Left lung (tissue), 10 donors: ENCODE results near the gene PDF. TPM values are rescaled to one million over a fixed set of nuclear protein-coding genes. Genes with fewer than 3 reads are reported as not detected.

Experiments
- ATAC-seq: fragments of 200-7000 bp; cut with Tn5 transposase; one replicate; pipeline ENCODE4 v1.9.1; 2020; ENCODE audit warnings: moderate library complexity
- DNase-seq, 4 donors: peaks; one replicate each; pipeline ENCODE4 v3.0.0-alpha.2; 2013 to 2020
- H3K27ac ChIP-seq, 2 donors: fragments of 200-600 bp; sonication (generic) in 1 of 2; one replicate each; pipeline versions ENCODE4 v1.5.0 to v1.8.0; 2020 to 2021
- H3K27me3 ChIP-seq, 2 donors: fragments of 200-600 bp; sonication (generic) in 1 of 2; one replicate each; pipeline versions ENCODE4 v1.5.0 to v1.8.0; 2020 to 2021
- H3K36me3 ChIP-seq, 2 donors: fragments of 200-600 bp; sonication (generic) in 1 of 2; one replicate each; pipeline versions ENCODE4 v1.5.0 to v1.8.0; 2020 to 2021
- H3K4me1 ChIP-seq, 2 donors: fragments of 200-600 bp; one replicate each; pipeline ENCODE4 v1.8.0; 2021
- H3K4me3 ChIP-seq, 2 donors: fragments of 200-600 bp; sonication (generic) in 1 of 2; one replicate each; pipeline versions ENCODE4 v1.5.0 to v1.8.0; 2020 to 2021; ENCODE audit warnings: mild to moderate bottlenecking in 1 of 2
- H3K9me3 ChIP-seq, 2 donors: fragments of 200-600 bp; sonication (generic) in 1 of 2; one replicate each; pipeline versions ENCODE4 v1.5.0 to v1.8.0; 2020 to 2021
- intact Hi-C, 2 donors: fragments of 100-400 bp; cut with DNase I; formaldehyde crosslinking; loops; one replicate each; pipeline versions ENCODE4 v1.11.2 to v1.14.2; 2022
- polyA plus RNA-seq, 6 donors: library from polyadenylated mRNA; unstranded; fragments of 120-200 nt; gene quantifications; one replicate each; pipeline ENCODE4 v1.2.1, GENCODE V29; 2013; ENCODE audit not compliant: insufficient read length in 6 of 6
- total RNA-seq, 2 donors: library from RNA; stranded (reverse); fragmentation: NEBNext Ultra II Directional; extraction: Animal tissue kit (Norgen Biotek cat#: 25700); gene quantifications; one replicate each; pipeline ENCODE4 v1.2.1, GENCODE V29; 2021
- TF ChIP-seq, protein P1 (sequence below), 2 donors: fragments of 200-600 bp; sonication (generic) in 1 of 2; IDR thresholded peaks; one replicate each; pipeline versions ENCODE4 v1.5.0 to v1.8.0; 2021; ENCODE audit warnings: antibody characterized with exemption in 2 of 2
- donor health status: DM: no; HTN: yes; CAD: no.
- donor health status: DM: no; HTN: no; CAD: no.

The PDF gene
- total and polyA plus RNA-seq, 8 donors: 2.0 to 16.3 (median 5.7) TPM

DNA sequence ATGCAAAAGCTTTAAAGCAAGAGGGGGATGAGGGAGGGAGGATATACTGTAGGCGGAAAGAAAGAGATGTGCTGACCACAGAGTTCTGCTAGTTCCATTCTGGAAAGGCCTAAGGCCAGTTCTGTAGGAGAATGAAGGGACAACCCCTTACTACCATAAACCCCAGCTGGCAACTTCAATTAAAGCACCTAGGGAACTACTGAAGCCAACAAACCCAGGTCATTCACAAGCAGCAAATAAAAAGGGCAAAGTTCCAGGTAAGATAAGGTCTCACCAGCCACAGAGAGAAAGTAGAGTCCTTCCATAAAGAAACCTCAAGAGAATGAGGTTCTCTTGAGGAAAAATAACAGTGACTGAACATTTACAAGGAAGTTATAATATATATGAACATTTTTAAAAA lies 42.6 kb upstream of the PDF start:
- TF ChIP-seq, protein P1, sequence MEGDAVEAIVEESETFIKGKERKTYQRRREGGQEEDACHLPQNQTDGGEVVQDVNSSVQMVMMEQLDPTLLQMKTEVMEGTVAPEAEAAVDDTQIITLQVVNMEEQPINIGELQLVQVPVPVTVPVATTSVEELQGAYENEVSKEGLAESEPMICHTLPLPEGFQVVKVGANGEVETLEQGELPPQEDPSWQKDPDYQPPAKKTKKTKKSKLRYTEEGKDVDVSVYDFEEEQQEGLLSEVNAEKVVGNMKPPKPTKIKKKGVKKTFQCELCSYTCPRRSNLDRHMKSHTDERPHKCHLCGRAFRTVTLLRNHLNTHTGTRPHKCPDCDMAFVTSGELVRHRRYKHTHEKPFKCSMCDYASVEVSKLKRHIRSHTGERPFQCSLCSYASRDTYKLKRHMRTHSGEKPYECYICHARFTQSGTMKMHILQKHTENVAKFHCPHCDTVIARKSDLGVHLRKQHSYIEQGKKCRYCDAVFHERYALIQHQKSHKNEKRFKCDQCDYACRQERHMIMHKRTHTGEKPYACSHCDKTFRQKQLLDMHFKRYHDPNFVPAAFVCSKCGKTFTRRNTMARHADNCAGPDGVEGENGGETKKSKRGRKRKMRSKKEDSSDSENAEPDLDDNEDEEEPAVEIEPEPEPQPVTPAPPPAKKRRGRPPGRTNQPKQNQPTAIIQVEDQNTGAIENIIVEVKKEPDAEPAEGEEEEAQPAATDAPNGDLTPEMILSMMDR (IDR thresholded peaks at IDR 0.05): no peak
- Histone ChIP-seq H3K9me3 (no peaks in the 10 kb centered on the region), H3K36me3 (peaks cover 0 to 59% of the 10 kb centered on the region in 2 donors), H3K27ac (no peak overlapping the region), H3K4me1 (no peaks in the 10 kb centered on the region), H3K27me3 (no peaks in the 10 kb centered on the region), H3K4me3 (no peak overlapping the region)
- no peak for ATAC-seq
- intact Hi-C loops: no loop called here
- DNase-seq: no peak

DNA sequence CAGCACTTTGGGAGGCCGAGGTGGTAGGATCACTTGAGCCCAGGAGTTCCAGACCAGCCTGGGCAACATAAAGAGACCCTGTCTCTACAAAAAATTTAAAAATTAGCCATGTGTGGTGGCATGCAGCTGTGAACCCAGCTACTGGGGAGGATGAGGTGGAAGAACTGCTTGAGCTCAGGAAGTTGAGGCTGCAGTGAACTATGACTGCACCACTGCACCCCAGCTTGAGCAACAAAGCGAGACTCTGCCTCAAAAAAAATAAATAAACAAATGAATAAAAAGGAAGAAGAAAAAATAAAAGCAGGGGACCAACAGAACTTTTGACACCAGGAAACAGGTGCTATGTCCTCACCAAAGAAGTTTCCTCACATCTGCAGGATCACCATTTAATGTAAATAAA lies 41.2 kb upstream of the PDF start:
- Histone ChIP-seq H3K27me3 (no peaks in the 10 kb centered on the region), H3K4me3 (no peak overlapping the region), H3K27ac (no peak overlapping the region), H3K4me1 (no peaks in the 10 kb centered on the region), H3K9me3 (no peaks in the 10 kb centered on the region), H3K36me3 (peaks cover 0 to 66% of the 10 kb centered on the region in 2 donors)
- DNase-seq (no peak), ATAC-seq (no peak)
- TF ChIP-seq, protein P1 (IDR thresholded peaks at IDR 0.05): no peak
- intact Hi-C loops: no loop called here

DNA sequence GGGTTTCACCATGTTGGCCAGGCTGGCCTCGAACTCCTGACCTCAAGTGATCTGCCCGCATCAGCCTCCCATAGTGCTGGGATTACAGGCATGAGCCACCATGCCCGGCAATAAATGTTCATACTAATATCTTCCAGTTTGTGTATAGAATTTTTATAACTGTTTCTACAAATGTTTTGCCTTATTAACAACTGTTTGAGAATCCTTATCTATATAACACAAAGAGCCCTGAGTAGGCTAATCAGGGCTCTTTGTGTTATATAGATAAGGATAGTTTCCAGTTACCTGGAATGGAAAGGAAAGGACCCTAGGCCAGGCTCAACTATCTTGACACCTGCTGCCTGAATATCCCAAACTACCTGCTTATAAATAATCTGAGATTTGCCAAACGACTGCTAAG lies 38.5 kb upstream of the PDF start:
- Histone ChIP-seq H3K4me1 (no peaks in the 10 kb centered on the region), H3K4me3 (no peak overlapping the region), H3K27ac (no peak overlapping the region), H3K9me3 (no peaks in the 10 kb centered on the region), H3K27me3 (no peaks in the 10 kb centered on the region), H3K36me3 (peaks cover 0 to 93% of the 10 kb centered on the region in 2 donors)
- TF ChIP-seq, protein P1 (IDR thresholded peaks at IDR 0.05): no peak
- DNase-seq: no peak
- no peak for ATAC-seq
- intact Hi-C loops: no loop called here

DNA sequence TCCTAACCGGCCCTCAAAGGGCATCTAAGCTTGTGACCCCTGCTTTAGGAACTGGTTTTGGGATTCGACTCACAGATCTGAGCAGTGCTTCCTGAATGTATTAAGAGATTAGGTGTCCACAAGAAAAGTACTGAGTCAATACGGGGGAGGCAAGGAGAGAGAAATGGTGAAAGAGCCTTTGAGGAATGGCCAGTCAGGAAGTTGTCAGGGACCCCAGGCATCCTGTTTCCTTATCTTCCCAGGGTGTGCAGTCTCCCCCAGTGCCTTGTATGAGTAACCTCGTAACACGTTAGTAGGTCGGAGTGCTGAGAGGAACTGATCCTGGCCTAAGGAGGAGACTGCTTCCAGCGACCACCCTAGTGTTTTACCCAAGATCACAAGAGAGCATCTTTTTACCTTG lies 37.6 kb upstream of the PDF start:
- no peaks in the 10 kb centered on the region for H3K9me3 ChIP-seq
- DNase-seq (no peak), ATAC-seq (no peak)
- no peak overlapping the region for H3K4me3 ChIP-seq
- no peak overlapping the region for H3K27ac ChIP-seq
- H3K36me3 ChIP-seq: peaks cover 0 to 100% of the 10 kb centered on the region in 2 donors
- no peaks in the 10 kb centered on the region for H3K27me3 ChIP-seq
- intact Hi-C loops: no loop called here
- no peaks in the 10 kb centered on the region for H3K4me1 ChIP-seq
- TF ChIP-seq, protein P1 (IDR thresholded peaks at IDR 0.05): no peak

DNA sequence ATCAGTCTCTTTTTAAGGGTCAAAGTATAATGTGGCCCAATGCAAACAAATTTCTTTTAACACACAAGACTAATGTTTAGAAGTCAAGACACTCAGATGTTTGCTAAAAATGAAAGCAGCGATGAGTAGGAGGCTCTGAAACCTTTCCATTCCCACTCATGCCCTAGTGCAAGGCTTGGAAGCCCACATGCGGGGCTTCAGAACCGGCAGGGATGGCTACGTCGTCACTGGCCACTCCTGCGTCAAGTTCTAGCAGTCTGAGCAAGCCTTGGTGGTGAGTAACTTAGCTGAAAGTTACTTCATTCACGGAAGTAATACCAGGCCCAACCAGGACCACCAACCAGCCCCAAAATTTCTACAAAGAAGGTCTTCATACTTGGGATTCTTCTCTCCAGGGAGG lies 36.0 kb upstream of the PDF start:
- no peaks in the 10 kb centered on the region for H3K9me3 ChIP-seq
- no peaks in the 10 kb centered on the region for H3K27me3 ChIP-seq
- DNase-seq (no peak), ATAC-seq (no peak)
- intact Hi-C loops: no loop called here
- no peak overlapping the region for H3K4me3 ChIP-seq
- H3K36me3 ChIP-seq: peaks cover 0 to 87% of the 10 kb centered on the region in 2 donors
- TF ChIP-seq, protein P1 (IDR thresholded peaks at IDR 0.05): no peak
- no peaks in the 10 kb centered on the region for H3K4me1 ChIP-seq
- no peak overlapping the region for H3K27ac ChIP-seq
